HCT116 (cell line): ENCODE results near the gene IQCK.

ENCODE experiments used
- CEBPB ChIP-seq: IDR thresholded peaks from 2 replicates; pipeline ENCODE4 v1.6.1; 2012; ENCODE audit warnings: low read depth
- EZH2 ChIP-seq: fragments of 200-600 bp; sonication (generic); IDR thresholded peaks from 2 replicates; pipeline ENCODE4 v1.6.1; 2017; ENCODE audit warnings: antibody characterized with exemption, mixed run types
- EZH2phosphoT487 ChIP-seq: fragments of 200-600 bp; IDR thresholded peaks from 2 replicates; pipeline ENCODE4 v1.6.1; 2018; ENCODE audit warnings: antibody characterized with exemption, borderline replicate concordance
- JUND ChIP-seq: IDR thresholded peaks from 2 replicates; pipeline ENCODE4 v1.6.1; 2012
- POLR2A ChIP-seq: IDR thresholded peaks from 2 replicates; pipeline ENCODE4 v1.7.0; 2011; ENCODE audit warnings: borderline replicate concordance; ENCODE audit not compliant: insufficient read depth, insufficient read length; ENCODE audit errors: extremely low read depth
- POLR2AphosphoS5 ChIP-seq: IDR thresholded peaks from 2 replicates; pipeline ENCODE4 v1.6.1; 2011; ENCODE audit warnings: mild to moderate bottlenecking, low read depth, low read length, moderate library complexity
- RAD21 ChIP-seq: IDR thresholded peaks from 2 replicates; pipeline ENCODE4 v1.6.1; 2012; ENCODE audit warnings: low read depth, mild to moderate bottlenecking
- SRF ChIP-seq: IDR thresholded peaks from 2 replicates; pipeline ENCODE4 v1.6.1; 2012; ENCODE audit warnings: low read depth
- TCF7L2 ChIP-seq: IDR thresholded peaks from 2 replicates; pipeline ENCODE4 v1.7.0; 2011; ENCODE audit warnings: borderline replicate concordance, inconsistent platforms; ENCODE audit not compliant: insufficient read depth, insufficient read length; ENCODE audit errors: extremely low read depth
- ZFX ChIP-seq: fragments of 450-650 bp; IDR thresholded peaks from 2 replicates; pipeline ENCODE4 v1.6.1; 2017
- TF ChIP-seq, protein P1 (sequence below), 3 experiments: fragments of 200-600 bp in 1 of 3; sonication (generic) in 1 of 3; IDR thresholded peaks in 2 of 3; conservative IDR thresholded peaks in 1 of 3; 2 replicates each; pipeline ENCODE4 v1.5.1; 2012 to 2017; ENCODE audit warnings: low read depth in 2 of 3, low read length in 2 of 3, antibody characterized with exemption in 1 of 3, borderline replicate concordance in 1 of 3, control low read depth in 1 of 3, mild to moderate bottlenecking in 1 of 3, mixed read lengths in 1 of 3, mixed run types in 1 of 3, moderate library complexity in 1 of 3; ENCODE audit not compliant: insufficient read depth in 1 of 3
- TF ChIP-seq, protein P2 (sequence below): IDR thresholded peaks from 2 replicates; pipeline ENCODE4 v1.6.1; 2012; ENCODE audit warnings: low read depth
- TF ChIP-seq, protein P3 (sequence below): IDR thresholded peaks from 2 replicates; pipeline ENCODE4 v1.6.1; 2012

DNA sequence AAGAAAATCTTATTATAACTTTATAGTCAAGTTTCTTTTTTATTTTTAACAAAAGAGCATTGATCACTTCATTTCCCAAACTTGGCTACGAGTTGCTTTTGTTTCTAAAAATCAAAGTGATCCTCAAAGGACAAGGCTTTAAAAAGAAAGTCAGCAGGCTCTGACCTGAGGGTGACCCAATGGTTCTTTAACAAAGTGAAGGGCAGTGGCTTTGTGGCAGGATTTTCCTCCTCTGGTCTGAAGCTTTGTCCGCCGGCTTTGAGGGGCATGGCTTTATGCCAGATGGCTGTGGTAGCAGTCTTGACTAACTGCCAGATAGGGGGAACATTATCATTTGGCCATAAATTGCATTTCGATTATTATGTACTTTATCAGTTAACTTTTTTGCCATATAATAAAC lies 28.5 kb downstream of the IQCK start:
- TF ChIP-seq, protein P1, sequence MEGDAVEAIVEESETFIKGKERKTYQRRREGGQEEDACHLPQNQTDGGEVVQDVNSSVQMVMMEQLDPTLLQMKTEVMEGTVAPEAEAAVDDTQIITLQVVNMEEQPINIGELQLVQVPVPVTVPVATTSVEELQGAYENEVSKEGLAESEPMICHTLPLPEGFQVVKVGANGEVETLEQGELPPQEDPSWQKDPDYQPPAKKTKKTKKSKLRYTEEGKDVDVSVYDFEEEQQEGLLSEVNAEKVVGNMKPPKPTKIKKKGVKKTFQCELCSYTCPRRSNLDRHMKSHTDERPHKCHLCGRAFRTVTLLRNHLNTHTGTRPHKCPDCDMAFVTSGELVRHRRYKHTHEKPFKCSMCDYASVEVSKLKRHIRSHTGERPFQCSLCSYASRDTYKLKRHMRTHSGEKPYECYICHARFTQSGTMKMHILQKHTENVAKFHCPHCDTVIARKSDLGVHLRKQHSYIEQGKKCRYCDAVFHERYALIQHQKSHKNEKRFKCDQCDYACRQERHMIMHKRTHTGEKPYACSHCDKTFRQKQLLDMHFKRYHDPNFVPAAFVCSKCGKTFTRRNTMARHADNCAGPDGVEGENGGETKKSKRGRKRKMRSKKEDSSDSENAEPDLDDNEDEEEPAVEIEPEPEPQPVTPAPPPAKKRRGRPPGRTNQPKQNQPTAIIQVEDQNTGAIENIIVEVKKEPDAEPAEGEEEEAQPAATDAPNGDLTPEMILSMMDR (IDR thresholded peaks at IDR 0.05 in 2 of 3, conservative IDR thresholded peaks at IDR 0.05 in 1 of 3; ENCODE audit: borderline replicate concordance in 1 of 3, insufficient read depth in 1 of 3, low read depth in 2 of 3, low read length in 2 of 3), result no peak
- TF ChIP-seq, protein P2, sequence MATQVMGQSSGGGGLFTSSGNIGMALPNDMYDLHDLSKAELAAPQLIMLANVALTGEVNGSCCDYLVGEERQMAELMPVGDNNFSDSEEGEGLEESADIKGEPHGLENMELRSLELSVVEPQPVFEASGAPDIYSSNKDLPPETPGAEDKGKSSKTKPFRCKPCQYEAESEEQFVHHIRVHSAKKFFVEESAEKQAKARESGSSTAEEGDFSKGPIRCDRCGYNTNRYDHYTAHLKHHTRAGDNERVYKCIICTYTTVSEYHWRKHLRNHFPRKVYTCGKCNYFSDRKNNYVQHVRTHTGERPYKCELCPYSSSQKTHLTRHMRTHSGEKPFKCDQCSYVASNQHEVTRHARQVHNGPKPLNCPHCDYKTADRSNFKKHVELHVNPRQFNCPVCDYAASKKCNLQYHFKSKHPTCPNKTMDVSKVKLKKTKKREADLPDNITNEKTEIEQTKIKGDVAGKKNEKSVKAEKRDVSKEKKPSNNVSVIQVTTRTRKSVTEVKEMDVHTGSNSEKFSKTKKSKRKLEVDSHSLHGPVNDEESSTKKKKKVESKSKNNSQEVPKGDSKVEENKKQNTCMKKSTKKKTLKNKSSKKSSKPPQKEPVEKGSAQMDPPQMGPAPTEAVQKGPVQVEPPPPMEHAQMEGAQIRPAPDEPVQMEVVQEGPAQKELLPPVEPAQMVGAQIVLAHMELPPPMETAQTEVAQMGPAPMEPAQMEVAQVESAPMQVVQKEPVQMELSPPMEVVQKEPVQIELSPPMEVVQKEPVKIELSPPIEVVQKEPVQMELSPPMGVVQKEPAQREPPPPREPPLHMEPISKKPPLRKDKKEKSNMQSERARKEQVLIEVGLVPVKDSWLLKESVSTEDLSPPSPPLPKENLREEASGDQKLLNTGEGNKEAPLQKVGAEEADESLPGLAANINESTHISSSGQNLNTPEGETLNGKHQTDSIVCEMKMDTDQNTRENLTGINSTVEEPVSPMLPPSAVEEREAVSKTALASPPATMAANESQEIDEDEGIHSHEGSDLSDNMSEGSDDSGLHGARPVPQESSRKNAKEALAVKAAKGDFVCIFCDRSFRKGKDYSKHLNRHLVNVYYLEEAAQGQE, result no peak
- TF ChIP-seq EZH2 (no peak), POLR2A (no peak), JUND (no peak), TCF7L2 (no peak), SRF (no peak), POLR2AphosphoS5 (no peak), ZFX (no peak), RAD21 (no peak), EZH2phosphoT487 (no peak), CEBPB (no peak)
- TF ChIP-seq, protein P3, sequence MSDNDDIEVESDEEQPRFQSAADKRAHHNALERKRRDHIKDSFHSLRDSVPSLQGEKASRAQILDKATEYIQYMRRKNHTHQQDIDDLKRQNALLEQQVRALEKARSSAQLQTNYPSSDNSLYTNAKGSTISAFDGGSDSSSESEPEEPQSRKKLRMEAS, result no peak
